OCI-LY3 (cell line): ENCODE measurements around the gene HARS2.

Source experiments
- EZH2phosphoT487 ChIP-seq: fragments of 200-600 bp; shearing (Covaris generic); IDR thresholded peaks from 2 replicates; pipeline ENCODE4 v1.6.1; 2018; ENCODE audit warnings: antibody characterized with exemption, mixed run types, low read depth
- TF ChIP-seq, protein P1 (sequence below): fragments of 200-600, 300-600 bp; sonication (generic); IDR thresholded peaks from 2 replicates; pipeline ENCODE4 v1.5.1; 2014; ENCODE audit warnings: antibody characterized with exemption, low read length, low read depth

DNA sequence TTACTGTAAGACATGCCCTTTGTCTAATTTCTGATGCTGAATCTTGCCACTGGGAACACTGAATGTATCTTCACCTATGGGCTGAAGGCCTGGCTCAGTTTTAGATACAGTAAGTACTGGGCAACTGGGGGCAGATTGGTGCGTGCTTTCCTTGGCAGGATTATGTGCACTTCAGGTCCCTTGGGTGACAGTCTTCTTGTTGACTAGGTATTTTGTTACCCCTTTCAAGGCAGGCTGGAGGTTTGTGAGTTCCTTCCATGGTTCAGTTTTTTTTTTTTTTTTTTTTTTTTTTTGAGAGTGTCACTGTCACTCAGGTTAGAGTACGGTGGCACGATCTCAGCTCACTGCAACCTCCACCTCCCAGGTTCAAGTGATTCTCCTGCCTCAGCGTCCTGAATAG lies 16.6 kb downstream of the HARS2 start:
- TF ChIP-seq, protein P1, sequence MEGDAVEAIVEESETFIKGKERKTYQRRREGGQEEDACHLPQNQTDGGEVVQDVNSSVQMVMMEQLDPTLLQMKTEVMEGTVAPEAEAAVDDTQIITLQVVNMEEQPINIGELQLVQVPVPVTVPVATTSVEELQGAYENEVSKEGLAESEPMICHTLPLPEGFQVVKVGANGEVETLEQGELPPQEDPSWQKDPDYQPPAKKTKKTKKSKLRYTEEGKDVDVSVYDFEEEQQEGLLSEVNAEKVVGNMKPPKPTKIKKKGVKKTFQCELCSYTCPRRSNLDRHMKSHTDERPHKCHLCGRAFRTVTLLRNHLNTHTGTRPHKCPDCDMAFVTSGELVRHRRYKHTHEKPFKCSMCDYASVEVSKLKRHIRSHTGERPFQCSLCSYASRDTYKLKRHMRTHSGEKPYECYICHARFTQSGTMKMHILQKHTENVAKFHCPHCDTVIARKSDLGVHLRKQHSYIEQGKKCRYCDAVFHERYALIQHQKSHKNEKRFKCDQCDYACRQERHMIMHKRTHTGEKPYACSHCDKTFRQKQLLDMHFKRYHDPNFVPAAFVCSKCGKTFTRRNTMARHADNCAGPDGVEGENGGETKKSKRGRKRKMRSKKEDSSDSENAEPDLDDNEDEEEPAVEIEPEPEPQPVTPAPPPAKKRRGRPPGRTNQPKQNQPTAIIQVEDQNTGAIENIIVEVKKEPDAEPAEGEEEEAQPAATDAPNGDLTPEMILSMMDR: no peak
- no peak for TF ChIP-seq EZH2phosphoT487
